Spleen (tissue), 7 donors: ENCODE measurements around the gene CA10.

Experiments
- POLR2A ChIP-seq, 3 donors: fragments of 450-650 bp; IDR thresholded peaks; one replicate each; pipeline ENCODE4 v1.5.1; 2017; ENCODE audit warnings: antibody characterized with exemption in 3 of 3, mild to moderate bottlenecking in 1 of 3
- TF ChIP-seq, protein P1 (sequence below), 11 experiments: fragments of 200-600 bp in 7 of 11; fragments of 450-650 bp in 4 of 11; sonication (generic) in 4 of 11; IDR thresholded peaks in 8 of 11; conservative IDR thresholded peaks in 3 of 11; 1 replicate in 7 of 11; 2 replicates in 4 of 11; pipeline versions ENCODE4 v1.4.0 to v1.8.0; 2016 to 2021; ENCODE audit warnings: antibody characterized with exemption in 11 of 11, inconsistent platforms in 4 of 11, mild to moderate bottlenecking in 1 of 11
- donor health status: DM: no; HTN: no; CAD: no; lungs with moderate emphysema.
- donor health status: DM: no; HTN: no; CAD: no.
- donor health status: DM: no; HTN: no; CAD: no.

DNA sequence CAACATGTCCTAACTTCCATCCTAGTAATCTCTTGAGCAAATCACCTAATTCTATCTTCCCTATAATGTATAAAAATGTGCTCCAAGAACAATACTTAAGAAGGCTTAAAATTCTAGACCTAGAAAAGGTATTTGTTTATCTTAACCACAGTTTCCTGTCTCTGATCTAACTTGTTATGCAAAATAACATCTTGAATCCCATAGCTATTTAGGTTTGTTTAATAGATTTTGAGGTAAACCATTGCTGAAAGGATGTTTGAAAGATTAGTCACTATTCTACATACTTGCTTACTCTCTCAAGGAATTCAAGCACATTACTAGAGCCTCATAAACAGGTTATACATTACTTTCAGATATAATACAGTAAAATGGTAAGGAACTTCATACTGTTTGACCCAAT, 13.0 kb downstream of the CA10 start:
- no peak for TF ChIP-seq POLR2A (IDR thresholded peaks at IDR 0.05)
- TF ChIP-seq, protein P1, sequence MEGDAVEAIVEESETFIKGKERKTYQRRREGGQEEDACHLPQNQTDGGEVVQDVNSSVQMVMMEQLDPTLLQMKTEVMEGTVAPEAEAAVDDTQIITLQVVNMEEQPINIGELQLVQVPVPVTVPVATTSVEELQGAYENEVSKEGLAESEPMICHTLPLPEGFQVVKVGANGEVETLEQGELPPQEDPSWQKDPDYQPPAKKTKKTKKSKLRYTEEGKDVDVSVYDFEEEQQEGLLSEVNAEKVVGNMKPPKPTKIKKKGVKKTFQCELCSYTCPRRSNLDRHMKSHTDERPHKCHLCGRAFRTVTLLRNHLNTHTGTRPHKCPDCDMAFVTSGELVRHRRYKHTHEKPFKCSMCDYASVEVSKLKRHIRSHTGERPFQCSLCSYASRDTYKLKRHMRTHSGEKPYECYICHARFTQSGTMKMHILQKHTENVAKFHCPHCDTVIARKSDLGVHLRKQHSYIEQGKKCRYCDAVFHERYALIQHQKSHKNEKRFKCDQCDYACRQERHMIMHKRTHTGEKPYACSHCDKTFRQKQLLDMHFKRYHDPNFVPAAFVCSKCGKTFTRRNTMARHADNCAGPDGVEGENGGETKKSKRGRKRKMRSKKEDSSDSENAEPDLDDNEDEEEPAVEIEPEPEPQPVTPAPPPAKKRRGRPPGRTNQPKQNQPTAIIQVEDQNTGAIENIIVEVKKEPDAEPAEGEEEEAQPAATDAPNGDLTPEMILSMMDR (IDR thresholded peaks at IDR 0.05 in 8 of 11, conservative IDR thresholded peaks at IDR 0.05 in 3 of 11): no peak
